Measurements from ENCODE around the gene CD82.

DNA sequence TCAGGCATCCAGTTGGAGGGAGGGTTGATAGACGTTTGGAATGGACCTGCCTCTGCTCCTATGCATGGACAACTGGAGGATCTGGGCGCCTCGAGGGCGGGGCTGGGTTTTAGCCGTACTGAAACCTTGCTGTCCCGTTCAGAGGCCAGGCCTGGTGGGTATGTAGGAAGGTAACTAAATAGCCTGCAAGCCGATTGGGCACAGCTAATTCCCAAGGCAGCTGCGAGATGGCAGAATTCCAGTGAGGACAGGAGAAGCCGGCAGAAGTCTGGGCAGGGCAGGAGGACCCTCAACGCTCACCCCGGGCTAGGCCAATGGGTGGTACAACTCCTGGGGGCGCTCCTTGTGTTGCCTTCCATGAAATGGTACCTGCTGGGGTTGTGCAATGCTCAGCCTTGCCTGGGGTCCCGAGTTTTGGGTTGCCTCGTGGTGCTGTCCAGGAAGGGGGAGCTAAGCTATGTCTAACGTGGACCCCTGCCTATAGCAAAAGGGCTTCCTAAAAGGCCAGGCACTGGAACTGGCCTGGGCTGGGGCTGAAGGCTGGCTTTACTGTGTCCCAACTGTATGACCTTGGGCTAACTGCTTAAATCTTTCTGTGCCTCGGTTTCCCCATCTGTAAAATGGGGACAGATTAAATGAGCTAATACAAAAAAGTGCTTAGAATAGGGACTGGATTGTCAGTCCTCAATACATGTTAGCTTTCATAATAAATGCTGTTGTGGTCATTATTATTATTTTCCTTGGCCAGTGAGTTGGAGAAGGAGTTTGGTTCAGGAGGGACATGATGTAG lies 30.1 kb upstream of the CD82 start:
- TF ChIP-seq CTCF (IDR thresholded peaks at IDR 0.05) (no peak), POLR2A (IDR thresholded peaks at IDR 0.05) (no peak), POLR2AphosphoS5 (IDR thresholded peaks at IDR 0.05) (no peak)

Measured in breast epithelium (tissue), 3 donors.